Measurements from ENCODE around the gene GCFC2. TPM values are rescaled to one million over a fixed set of nuclear protein-coding genes. Genes with fewer than 3 reads are reported as not detected.

GCFC2 gene
- total RNA-seq, 1 donor from 2014 or later, result 12.7 TPM

DNA sequence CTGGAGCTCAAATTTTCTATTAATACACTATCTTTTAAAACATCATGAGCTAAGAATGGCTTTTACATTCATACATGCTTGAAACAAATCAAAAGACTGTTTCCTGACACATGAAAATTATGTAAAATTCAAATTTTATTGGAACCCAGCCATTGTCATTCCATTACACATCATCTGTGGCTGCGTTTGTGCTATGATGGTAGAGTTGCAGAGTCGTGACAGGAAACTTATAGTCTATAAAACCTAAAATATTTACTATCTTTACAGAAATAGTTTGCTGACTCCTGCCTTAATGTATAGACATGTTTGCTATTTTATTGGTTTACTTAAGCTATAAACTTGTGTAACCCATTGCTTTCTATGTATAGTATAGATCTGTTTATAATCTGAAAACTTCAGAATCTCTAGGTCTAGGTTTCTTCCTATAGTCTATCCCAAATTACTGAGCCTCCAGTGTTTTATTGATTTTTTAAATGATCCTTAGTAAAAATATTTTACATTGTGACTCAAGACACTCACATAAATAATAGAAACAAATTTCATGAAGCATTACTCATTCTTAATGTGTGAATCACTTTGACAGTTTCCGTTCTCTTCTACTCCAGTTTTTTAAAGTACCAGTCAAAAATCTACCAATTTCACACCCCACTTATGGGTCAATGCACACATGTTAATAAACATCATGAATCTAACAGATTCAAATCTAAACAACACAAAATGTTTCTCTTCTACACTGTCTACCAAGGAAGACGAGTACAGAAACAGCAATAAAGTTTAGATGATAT, 90.6 kb downstream of the GCFC2 start:
- no peaks in the 10 kb centered on the region for H3K9me3 ChIP-seq
- no peak for ATAC-seq
- H3K27ac ChIP-seq, result no peak overlapping the region
- no peak for DNase-seq
- H3K4me1 ChIP-seq, result no peaks in the 10 kb centered on the region
- intact Hi-C loops (cut with DNase I), result no loop called here
- H3K36me3 ChIP-seq, result no peaks in the 10 kb centered on the region
- TF ChIP-seq CTCF (IDR thresholded peaks at IDR 0.05), result no peak
- H3K4me3 ChIP-seq, result no peak overlapping the region
- H3K27me3 ChIP-seq (ENCODE audit: low read depth), result no peaks in the 10 kb centered on the region

GRCh38 chr2:75616933-75617332, 93.8 kb downstream of the GCFC2 start:
- intact Hi-C loops (cut with DNase I), result no loop called here
- no peaks in the 10 kb centered on the region for H3K27me3 ChIP-seq (ENCODE audit: low read depth)
- ATAC-seq (no peak), DNase-seq (no peak)
- no peak overlapping the region for H3K27ac ChIP-seq
- no peaks in the 10 kb centered on the region for H3K36me3 ChIP-seq
- no peak for TF ChIP-seq CTCF (IDR thresholded peaks at IDR 0.05)
- H3K4me1 ChIP-seq, result no peaks in the 10 kb centered on the region
- no peak overlapping the region for H3K4me3 ChIP-seq
- no peaks in the 10 kb centered on the region for H3K9me3 ChIP-seq

DNA sequence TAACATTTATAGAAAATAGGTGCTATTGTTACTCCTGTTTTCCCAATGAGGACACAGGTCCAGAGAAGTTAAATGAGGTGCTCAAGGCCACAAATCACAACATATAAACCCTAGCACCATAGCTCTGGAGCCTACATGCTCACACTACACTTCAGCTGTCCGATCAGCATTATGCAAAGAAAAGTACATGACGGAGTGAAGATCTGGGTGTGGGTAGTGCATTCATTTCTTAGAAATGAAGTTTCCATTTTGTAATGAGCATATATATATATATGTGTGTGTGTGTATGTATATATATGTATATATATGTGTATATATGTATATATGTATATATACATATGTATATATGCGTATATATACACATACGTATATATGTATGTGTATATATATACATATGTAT, 94.3 kb downstream of the GCFC2 start:
- ATAC-seq (no peak), DNase-seq (no peak)
- TF ChIP-seq CTCF (IDR thresholded peaks at IDR 0.05), result no peak
- H3K4me3 ChIP-seq, result no peak overlapping the region
- no peaks in the 10 kb centered on the region for H3K36me3 ChIP-seq
- intact Hi-C loops (cut with DNase I), result no loop called here
- no peaks in the 10 kb centered on the region for H3K4me1 ChIP-seq
- H3K27me3 ChIP-seq (ENCODE audit: low read depth), result no peaks in the 10 kb centered on the region
- H3K9me3 ChIP-seq, result no peaks in the 10 kb centered on the region
- H3K27ac ChIP-seq, result no peak overlapping the region

GRCh38 chr2:75614162-75614651, 96.5 kb downstream of the GCFC2 start:
- no peak for DNase-seq
- H3K36me3 ChIP-seq, result no peaks in the 10 kb centered on the region
- TF ChIP-seq CTCF (IDR thresholded peaks at IDR 0.05), result no peak
- H3K9me3 ChIP-seq, result no peaks in the 10 kb centered on the region
- ATAC-seq, result peak; percentile 63 to 78
- H3K27ac ChIP-seq, result no peak overlapping the region
- peaks cover 3% of the 10 kb centered on the region for H3K27me3 ChIP-seq (ENCODE audit: low read depth)
- H3K4me3 ChIP-seq, result no peak overlapping the region
- no peaks in the 10 kb centered on the region for H3K4me1 ChIP-seq
- intact Hi-C loops (cut with DNase I), result no loop called here

DNA sequence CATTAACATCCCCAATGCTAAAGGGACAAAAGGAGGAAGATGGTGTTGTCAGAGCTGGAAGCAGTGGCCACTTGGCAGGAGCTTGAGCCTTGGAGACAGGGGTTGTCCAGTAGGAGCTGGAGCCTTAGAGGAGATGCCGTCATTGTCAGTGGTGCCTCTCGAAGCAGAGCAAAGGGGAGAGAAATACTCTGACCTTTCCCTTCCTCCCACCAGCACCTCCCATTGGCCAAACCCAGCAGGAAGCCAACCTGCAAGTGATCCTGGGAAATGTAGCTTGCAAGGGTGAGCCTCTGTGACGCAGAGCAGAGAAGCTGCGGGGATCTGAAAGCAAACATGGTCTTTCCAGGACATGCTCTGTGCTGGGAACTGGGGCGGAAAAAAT, 97.9 kb downstream of the GCFC2 start:
- Histone ChIP-seq H3K4me1 (peaks cover 6% of the 10 kb centered on the region), H3K4me3 (no peak overlapping the region), H3K9me3 (no peaks in the 10 kb centered on the region), H3K27ac (no peak overlapping the region), H3K27me3 (ENCODE audit: low read depth) (peaks cover 12% of the 10 kb centered on the region), H3K36me3 (no peaks in the 10 kb centered on the region)
- ATAC-seq, result no peak
- no peak for TF ChIP-seq CTCF (IDR thresholded peaks at IDR 0.05)
- DNase-seq, result no peak
- intact Hi-C loops (cut with DNase I), result no loop called here

Other genes with a start within 250 kb of the GCFC2 start
- gene EVA1A, start 150.0 kb downstream of the GCFC2 start, total RNA-seq, result 31.7 TPM
- gene MRPL19, start 64.1 kb downstream of the GCFC2 start, total RNA-seq, result 39.8 TPM